H9 (cell line): ENCODE measurements around the gene THEMIS. TPM values are rescaled to one million over a fixed set of nuclear protein-coding genes. Genes with fewer than 3 reads are reported as not detected.

Experiments
- DNase-seq: peaks from one replicate; pipeline ENCODE4 v3.0.0-alpha.2; 2017
- H2AFZ ChIP-seq: one replicate; pipeline ENCODE4 v1.6.1; 2013; ENCODE audit warnings: mild to moderate bottlenecking, low read length, control low read depth, moderate library complexity
- H2AK5ac ChIP-seq: 2 replicates; pipeline ENCODE4 v1.6.1; 2013; ENCODE audit warnings: low read length, control low read depth, mixed read lengths; ENCODE audit not compliant: insufficient read length
- H2BK120ac ChIP-seq: one replicate; pipeline ENCODE4 v1.6.1; 2013; ENCODE audit warnings: low read depth, mild to moderate bottlenecking, low read length, control low read depth, inconsistent platforms; ENCODE audit not compliant: poor library complexity, severe bottlenecking
- H2BK12ac ChIP-seq: 2 replicates; pipeline ENCODE4 v1.6.1; 2013; ENCODE audit warnings: low read length, control low read depth, mixed read lengths, low read depth; ENCODE audit not compliant: insufficient read length
- H2BK15ac ChIP-seq: 2 replicates; pipeline ENCODE4 v1.6.1; 2013; ENCODE audit warnings: low read depth, low read length, control low read depth
- H2BK20ac ChIP-seq: one replicate; pipeline ENCODE4 v1.6.1; 2013; ENCODE audit warnings: low read depth, mild to moderate bottlenecking, low read length, control low read depth, inconsistent platforms; ENCODE audit not compliant: poor library complexity, severe bottlenecking
- H2BK5ac ChIP-seq: 2 replicates; pipeline ENCODE4 v1.6.1; 2013; ENCODE audit warnings: low read length, control low read depth, mixed read lengths; ENCODE audit not compliant: insufficient read length
- H3K14ac ChIP-seq: 2 replicates; pipeline ENCODE4 v1.6.1; 2013; ENCODE audit warnings: low read length, control low read depth; ENCODE audit not compliant: insufficient read depth
- H3K18ac ChIP-seq: 2 replicates; pipeline ENCODE4 v1.6.1; 2013; ENCODE audit warnings: low read depth, mild to moderate bottlenecking, mixed read lengths, low read length, control low read depth; ENCODE audit not compliant: insufficient read length
- H3K23ac ChIP-seq: 2 replicates; pipeline ENCODE4 v1.6.1; 2013; ENCODE audit warnings: low read length, control low read depth, mixed read lengths, low read depth; ENCODE audit not compliant: insufficient read length
- H3K23me2 ChIP-seq: 2 replicates; pipeline ENCODE4 v1.6.1; 2013; ENCODE audit warnings: low read depth, mild to moderate bottlenecking, mixed read lengths, low read length, control low read depth; ENCODE audit not compliant: insufficient read length, poor library complexity, severe bottlenecking
- H3K27ac ChIP-seq: 2 replicates; pipeline ENCODE4 v1.5.1; 2013; ENCODE audit warnings: low read length, control low read depth, mixed read lengths, low read depth; ENCODE audit not compliant: insufficient read length
- H3K27me3 ChIP-seq: 2 replicates; pipeline ENCODE4 v1.6.1; 2013; ENCODE audit warnings: low read length, control low read depth, inconsistent platforms; ENCODE audit not compliant: insufficient read depth
- H3K4ac ChIP-seq: 2 replicates; pipeline ENCODE4 v1.6.1; 2013; ENCODE audit warnings: low read depth, mild to moderate bottlenecking, control low read depth, inconsistent platforms, low read length, moderate library complexity
- H3K4me1 ChIP-seq: 2 replicates; pipeline ENCODE4 v1.6.1; 2013; ENCODE audit warnings: low read length, control low read depth, inconsistent platforms; ENCODE audit not compliant: insufficient read depth
- H3K4me2 ChIP-seq: 2 replicates; pipeline ENCODE4 v1.6.1; 2013; ENCODE audit warnings: low read length, control low read depth, mixed read lengths; ENCODE audit not compliant: insufficient read length, insufficient read depth
- H3K56ac ChIP-seq: 2 replicates; pipeline ENCODE4 v1.6.1; 2013; ENCODE audit warnings: low read depth, mild to moderate bottlenecking, mixed read lengths, low read length, control low read depth; ENCODE audit not compliant: insufficient read length
- H3K79me1 ChIP-seq: 2 replicates; pipeline ENCODE4 v1.6.1; 2013; ENCODE audit warnings: low read depth, mild to moderate bottlenecking, moderate library complexity, low read length, control low read depth, inconsistent platforms; ENCODE audit not compliant: insufficient read depth, poor library complexity, severe bottlenecking
- H3K79me2 ChIP-seq: 2 replicates; pipeline ENCODE4 v1.6.1; 2013; ENCODE audit warnings: low read length, control low read depth, inconsistent platforms; ENCODE audit not compliant: insufficient read depth
- H3K9ac ChIP-seq: 2 replicates; pipeline ENCODE4 v1.6.1; 2013; ENCODE audit warnings: low read length, control low read depth, mixed read lengths; ENCODE audit not compliant: insufficient read length; ENCODE audit errors: extremely low read depth
- H3K9me3 ChIP-seq: one replicate; pipeline ENCODE4 v1.6.1; 2013; ENCODE audit warnings: low read depth, low read length, inconsistent platforms; ENCODE audit not compliant: control insufficient read depth
- H3T11ph ChIP-seq: one replicate; pipeline ENCODE4 v1.6.1; 2013; ENCODE audit warnings: mild to moderate bottlenecking, low read length, control low read depth, inconsistent platforms
- H4K20me1 ChIP-seq: one replicate; pipeline ENCODE4 v1.6.1; 2013; ENCODE audit not compliant: control insufficient read depth, insufficient read length, insufficient read depth
- H4K5ac ChIP-seq: 2 replicates; pipeline ENCODE4 v1.6.1; 2013; ENCODE audit warnings: low read depth, mild to moderate bottlenecking, mixed read lengths, low read length, control low read depth; ENCODE audit not compliant: insufficient read length
- H4K8ac ChIP-seq: replicated peaks from 2 replicates; pipeline ENCODE4 v1.6.1; 2013; ENCODE audit warnings: low read length, control low read depth, mixed read lengths, low read depth; ENCODE audit not compliant: insufficient read length
- H4K91ac ChIP-seq: 2 replicates; pipeline ENCODE4 v1.6.1; 2013; ENCODE audit warnings: low read depth, mild to moderate bottlenecking, moderate library complexity, mixed read lengths, low read length, control low read depth; ENCODE audit not compliant: insufficient read length
- H3K27ac Mint-ChIP-seq, 3 experiments: 2 replicates in 2 of 3; 3 replicates in 1 of 3; pipeline ENCODE4 v1.8.0; 2020 to 2021; ENCODE audit warnings: mixed read lengths in 3 of 3, mild to moderate bottlenecking in 1 of 3, moderate library complexity in 1 of 3
- H3K27me3 Mint-ChIP-seq: 2 replicates; pipeline ENCODE4 v1.8.0; 2021; ENCODE audit warnings: low read depth, mild to moderate bottlenecking, moderate library complexity, mixed read lengths
- H3K36me3 Mint-ChIP-seq, 3 experiments: 2 replicates in 2 of 3; 3 replicates in 1 of 3; pipeline ENCODE4 v1.8.0; 2020 to 2021; ENCODE audit warnings: low read depth in 3 of 3, mixed read lengths in 3 of 3; ENCODE audit not compliant: insufficient read depth in 1 of 3
- H3K4me1 Mint-ChIP-seq, 2 experiments: 2 replicates each; pipeline ENCODE4 v1.8.0; 2020; ENCODE audit warnings: mixed read lengths in 2 of 2
- H3K4me3 Mint-ChIP-seq, 2 experiments: 2 replicates in 1 of 2; 3 replicates in 1 of 2; pipeline ENCODE4 v1.8.0; 2020 to 2021; ENCODE audit warnings: mild to moderate bottlenecking in 2 of 2, mixed read lengths in 2 of 2, moderate library complexity in 1 of 2
- H3K9me3 Mint-ChIP-seq, 2 experiments: 2 replicates in 1 of 2; 3 replicates in 1 of 2; pipeline ENCODE4 v1.8.0; 2020; ENCODE audit warnings: mild to moderate bottlenecking in 2 of 2, mixed read lengths in 2 of 2, moderate library complexity in 1 of 2
- WGBS: extraction: QIAGEN DNeasy Blood & Tissue Kit; methylation state at CpG from one replicate; pipeline ENCODE4 v1.1.7; 2013; ENCODE audit warnings: missing lambda C conversion rate, low lambda C conversion rate, mixed read lengths; ENCODE audit not compliant: insufficient read length; ENCODE audit errors: extremely low coverage; 5-methylcytosine and 5-hydroxymethylcytosine counted together
- total RNA-seq: library from RNA; stranded (reverse); gene quantifications from 2 replicates; pipeline ENCODE4 v1.2.1, GENCODE V29; 2021
- TF ChIP-seq, protein P1 (sequence below): fragments of 200-600 bp; sonication (generic); conservative IDR thresholded peaks from 3 replicates; pipeline ENCODE4 v1.8.0; 2021; ENCODE audit warnings: antibody characterized with exemption, mild to moderate bottlenecking

Gene THEMIS
- total RNA-seq, 1 experiment from 2014 or later, result not detected

GRCh38 chr6:127768223-127768622 is 132.6 kb downstream of the THEMIS start:
- Histone ChIP-seq H3K18ac (no peak overlapping the region), H3K23me2 (no peaks in the 10 kb centered on the region), H2BK120ac (no peak overlapping the region), H2BK5ac (no peak overlapping the region), H3K27me3 (no peaks in the 10 kb centered on the region), H4K20me1 (no peaks in the 10 kb centered on the region), H2BK20ac (no peak overlapping the region), H4K5ac (no peak overlapping the region), H2AK5ac (no peak overlapping the region), H3K79me2 (no peaks in the 10 kb centered on the region), H3K14ac (no peak overlapping the region), H3K4ac (no peak overlapping the region), H2BK15ac (no peak overlapping the region), H3K79me1 (no peaks in the 10 kb centered on the region), H3K23ac (no peak overlapping the region), H3K9ac (no peak overlapping the region), H4K91ac (no peak overlapping the region), H3K27ac (no peak overlapping the region), H4K8ac (no peak overlapping the region), H3K4me2 (no peak overlapping the region), H3K56ac (no peak overlapping the region), H3K9me3 (no peaks in the 10 kb centered on the region), H2BK12ac (no peak overlapping the region), H2AFZ (no peak overlapping the region), H3K4me1 (no peaks in the 10 kb centered on the region), H3T11ph (no peak overlapping the region)
- H3K9me3 Mint-ChIP-seq, result peaks cover 0 to 2% of the 10 kb centered on the region in 2 experiments; a peak in 2 of 5 replicates
- peaks cover 2 to 6% of the 10 kb centered on the region in 2 experiments; a peak in 2 of 4 replicates for H3K4me1 Mint-ChIP-seq
- H3K27ac Mint-ChIP-seq, result 0 out of 7 replicates have a peak overlapping the region, but pooled peaks of 1 of the 3 experiments have one; percentile 18
- DNase-seq, result no peak
- no peak overlapping the region for H3K4me3 Mint-ChIP-seq
- H3K36me3 Mint-ChIP-seq, result no peaks in the 10 kb centered on the region; a peak in 2 of 7 replicates
- TF ChIP-seq, protein P1, sequence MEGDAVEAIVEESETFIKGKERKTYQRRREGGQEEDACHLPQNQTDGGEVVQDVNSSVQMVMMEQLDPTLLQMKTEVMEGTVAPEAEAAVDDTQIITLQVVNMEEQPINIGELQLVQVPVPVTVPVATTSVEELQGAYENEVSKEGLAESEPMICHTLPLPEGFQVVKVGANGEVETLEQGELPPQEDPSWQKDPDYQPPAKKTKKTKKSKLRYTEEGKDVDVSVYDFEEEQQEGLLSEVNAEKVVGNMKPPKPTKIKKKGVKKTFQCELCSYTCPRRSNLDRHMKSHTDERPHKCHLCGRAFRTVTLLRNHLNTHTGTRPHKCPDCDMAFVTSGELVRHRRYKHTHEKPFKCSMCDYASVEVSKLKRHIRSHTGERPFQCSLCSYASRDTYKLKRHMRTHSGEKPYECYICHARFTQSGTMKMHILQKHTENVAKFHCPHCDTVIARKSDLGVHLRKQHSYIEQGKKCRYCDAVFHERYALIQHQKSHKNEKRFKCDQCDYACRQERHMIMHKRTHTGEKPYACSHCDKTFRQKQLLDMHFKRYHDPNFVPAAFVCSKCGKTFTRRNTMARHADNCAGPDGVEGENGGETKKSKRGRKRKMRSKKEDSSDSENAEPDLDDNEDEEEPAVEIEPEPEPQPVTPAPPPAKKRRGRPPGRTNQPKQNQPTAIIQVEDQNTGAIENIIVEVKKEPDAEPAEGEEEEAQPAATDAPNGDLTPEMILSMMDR, result no peak
- no peaks in the 10 kb centered on the region for H3K27me3 Mint-ChIP-seq
- WGBS, result no CpG with 5 or more reads among the region's 3 CpGs
